HG02885 (cell line): Measurements from ENCODE around the gene MBNL3.
A peak's percentile ranks its signal among the peaks of the same experiment; 100 is the strongest.
"Not testable (repeated sequence)": the region's sequence is repeated elsewhere in the genome, so short reads cannot be mapped to it uniquely, and the experiment has no call there.

Experiments
- ATAC-seq: cut with Tn5 transposase; IDR thresholded peaks from one replicate; pipeline ENCODE4 v1.9.1; 2021; ENCODE audit warnings: mild to moderate bottlenecking; ENCODE audit not compliant: unreplicated experiment, poor library complexity

MBNL3 gene

DNA sequence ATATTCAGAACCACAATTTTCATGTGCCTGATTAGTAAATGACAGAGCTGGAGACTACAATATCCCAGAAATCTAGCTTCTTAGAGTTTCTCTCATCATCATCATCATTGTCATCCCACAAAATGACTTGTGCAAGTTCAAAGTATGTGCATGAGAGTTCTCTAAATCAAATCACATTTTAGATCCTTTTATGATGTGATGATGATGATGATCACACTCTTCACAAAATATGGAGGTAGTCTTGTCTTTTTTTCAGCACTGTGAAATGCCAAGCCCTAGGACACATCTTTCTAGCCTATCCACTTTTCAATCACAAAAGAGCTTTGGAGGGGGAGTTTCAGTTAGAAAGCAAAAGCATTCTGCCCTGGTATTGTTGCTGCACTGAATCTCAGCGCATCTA, 7.4 kb downstream of the MBNL3 start:
- no peak for ATAC-seq

GRCh38 chrX:132480581-132481203, 8.1 kb downstream of the MBNL3 start:
- ATAC-seq: peak; percentile 92

DNA sequence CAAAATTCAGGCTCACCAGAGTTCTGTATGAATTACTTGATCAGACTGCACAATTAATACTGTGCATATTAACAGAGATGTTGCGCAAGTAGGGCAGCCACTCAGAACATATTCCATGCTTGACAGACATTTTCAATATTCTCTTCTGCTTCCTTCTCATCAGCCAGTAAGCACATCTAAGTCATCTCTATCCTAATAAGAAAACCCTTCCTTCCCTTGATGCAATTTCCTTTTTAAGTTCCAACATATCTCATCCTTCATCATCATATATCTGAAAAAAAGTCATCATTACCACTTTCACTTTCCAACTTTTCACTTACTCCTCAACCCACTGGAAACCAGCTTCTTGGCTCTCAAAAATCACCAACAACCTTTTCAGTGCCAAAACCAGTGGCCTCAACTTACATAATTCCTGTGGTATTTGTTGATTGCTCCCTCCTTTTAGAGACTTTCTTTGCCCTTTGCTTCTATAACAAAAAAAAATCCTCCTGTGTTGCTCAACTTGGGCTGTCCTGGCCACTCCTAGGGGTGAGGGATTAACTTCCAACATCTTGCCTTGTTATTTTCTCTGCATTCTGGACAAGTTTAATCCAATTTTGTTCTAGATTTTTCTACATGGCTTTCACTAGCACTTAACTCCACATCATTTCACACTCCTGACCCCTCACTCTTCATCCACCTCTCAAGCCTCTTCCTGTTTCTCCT, 14.1 kb downstream of the MBNL3 start:
- ATAC-seq: no peak

GRCh38 chrX:132472397-132472796, 16.4 kb downstream of the MBNL3 start:
- no peak for ATAC-seq

- no peak for ATAC-seq
Observed at GRCh38 chrX:132470831-132471230, 18.0 kb downstream of the MBNL3 start.

DNA sequence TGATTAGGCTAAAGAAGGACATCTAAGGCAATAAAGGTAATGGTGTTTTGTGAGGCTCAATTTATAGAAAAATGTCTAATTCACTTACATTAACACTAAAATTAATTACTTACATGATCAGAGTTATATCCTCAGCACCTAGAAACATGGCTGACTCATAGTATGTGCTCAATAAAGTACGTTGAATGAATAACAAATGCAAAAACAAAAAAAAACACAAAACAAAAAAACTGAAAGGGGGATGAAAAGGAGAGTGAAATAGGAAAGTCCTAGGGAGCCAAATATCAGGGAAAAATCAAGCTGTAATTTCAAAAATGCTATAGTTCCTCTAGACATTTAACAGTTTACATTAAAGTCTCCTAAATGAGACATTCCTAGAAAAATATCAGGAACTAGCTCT, 18.7 kb downstream of the MBNL3 start:
- ATAC-seq: no peak

- ATAC-seq: no peak
Observed at GRCh38 chrX:132468454-132468853, 20.4 kb downstream of the MBNL3 start.

GRCh38 chrX:132467989-132468388, 20.8 kb downstream of the MBNL3 start:
- no peak for ATAC-seq

DNA sequence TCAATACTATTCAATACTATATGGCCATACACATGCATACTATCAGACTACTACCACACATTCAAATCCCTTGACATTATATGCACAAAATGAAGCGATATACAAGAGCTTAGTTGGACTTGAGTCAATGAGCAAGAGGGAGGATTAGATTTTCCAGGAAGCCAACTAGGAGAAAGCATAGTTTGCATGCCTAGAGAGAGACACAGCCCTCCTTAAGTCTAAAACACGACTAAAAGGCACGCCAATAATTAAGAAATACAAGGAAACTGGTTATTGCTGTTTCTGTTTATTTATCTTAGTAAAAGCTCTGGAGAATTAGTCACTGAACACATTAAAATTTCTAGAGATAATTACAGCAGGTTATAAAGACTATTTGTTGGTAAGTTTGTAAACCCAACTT, 21.8 kb downstream of the MBNL3 start:
- ATAC-seq: no peak

GRCh38 chrX:132463411-132463810, 25.4 kb downstream of the MBNL3 start:
- no peak for ATAC-seq

DNA sequence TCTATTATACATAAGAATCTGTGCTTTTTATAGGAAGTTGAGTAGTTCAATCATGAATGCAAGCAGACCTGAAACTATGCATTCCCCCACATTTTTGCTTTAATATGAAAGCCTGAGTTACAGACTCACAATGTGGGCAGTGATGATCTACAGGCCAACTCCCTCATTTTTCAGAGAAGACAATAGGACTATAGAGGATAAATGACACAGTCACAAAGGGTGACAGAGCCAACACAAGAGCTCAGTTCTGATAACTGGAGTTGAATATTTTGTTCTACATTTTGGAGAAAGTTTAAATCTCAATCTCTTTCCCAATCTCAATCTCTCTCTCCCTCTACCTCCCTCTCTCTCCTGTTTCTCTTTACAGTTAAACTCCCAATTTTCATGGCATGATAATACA, 27.0 kb downstream of the MBNL3 start:
- no peak for ATAC-seq

DNA sequence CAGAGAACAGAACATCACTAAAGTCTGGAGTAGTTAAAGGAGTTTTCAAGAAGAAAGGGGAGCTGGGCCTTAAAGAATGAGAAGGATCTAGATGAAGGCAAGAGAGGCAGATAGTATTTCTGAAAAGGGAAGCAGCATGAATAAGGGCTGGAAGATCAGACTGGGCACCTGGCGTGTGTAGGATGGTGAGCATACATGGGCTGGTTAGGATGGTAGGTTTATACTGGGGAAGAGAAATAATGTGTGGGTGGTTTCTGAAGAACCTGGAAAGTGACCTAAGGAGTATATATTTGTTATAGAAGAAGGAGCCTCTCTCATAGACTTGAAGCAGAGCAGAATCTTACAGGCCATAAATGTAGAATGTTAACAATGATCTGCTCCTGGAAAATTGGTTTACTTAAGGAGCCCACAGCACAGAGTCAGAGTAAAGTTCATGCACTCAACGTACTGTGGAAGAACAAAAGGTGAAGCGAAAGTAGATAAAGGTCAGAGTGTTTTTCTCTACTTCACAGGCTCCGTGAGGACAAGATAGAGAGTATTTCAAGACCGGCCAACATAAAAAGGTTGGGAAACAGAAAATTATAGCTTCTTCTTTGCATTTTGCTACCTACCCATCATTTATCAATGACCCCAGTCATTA, 35.8 kb downstream of the MBNL3 start:
- no peak for ATAC-seq

DNA sequence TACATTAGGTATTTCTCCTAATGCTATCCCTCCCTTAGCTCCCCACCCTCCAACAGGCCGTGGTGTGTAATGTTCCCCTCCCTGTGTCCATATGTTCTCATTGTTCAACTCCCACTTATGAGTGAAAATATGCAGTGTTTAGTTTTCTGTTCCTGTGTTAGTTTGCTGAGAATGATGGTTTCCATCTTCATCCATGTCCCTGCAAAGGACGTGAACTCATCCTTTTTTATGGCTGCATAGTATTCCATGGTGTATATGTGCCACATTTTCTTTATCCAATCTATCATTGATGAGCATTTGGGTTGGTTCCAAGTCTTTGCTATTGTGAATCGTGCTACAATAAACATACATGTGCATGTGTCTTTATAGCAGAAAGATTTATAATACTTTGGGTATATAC, 42.9 kb downstream of the MBNL3 start:
- not testable (repeated sequence) for ATAC-seq

DNA sequence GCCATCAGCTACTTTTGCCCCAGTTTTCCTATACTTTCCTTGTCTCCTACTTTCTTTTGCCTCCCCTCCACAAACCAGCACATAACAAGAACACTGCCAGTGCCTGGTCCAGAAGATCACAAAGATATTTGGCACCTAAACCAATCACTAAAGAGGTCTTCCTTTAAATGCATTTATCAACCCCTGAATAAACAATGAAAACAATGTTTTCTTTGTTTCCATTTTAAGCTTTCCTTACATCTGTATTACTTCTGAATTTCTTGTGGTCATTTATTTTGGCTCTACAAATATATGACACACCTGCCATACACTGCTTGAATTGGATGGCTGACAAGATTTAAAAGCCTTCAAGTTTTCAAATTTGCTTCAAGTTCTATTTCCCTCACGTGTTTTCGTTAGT, 43.9 kb downstream of the MBNL3 start:
- no peak for ATAC-seq

GRCh38 chrX:132443196-132444135, 45.4 kb downstream of the MBNL3 start:
- ATAC-seq: no peak

GRCh38 chrX:132442691-132443090, 46.1 kb downstream of the MBNL3 start:
- no peak for ATAC-seq

DNA sequence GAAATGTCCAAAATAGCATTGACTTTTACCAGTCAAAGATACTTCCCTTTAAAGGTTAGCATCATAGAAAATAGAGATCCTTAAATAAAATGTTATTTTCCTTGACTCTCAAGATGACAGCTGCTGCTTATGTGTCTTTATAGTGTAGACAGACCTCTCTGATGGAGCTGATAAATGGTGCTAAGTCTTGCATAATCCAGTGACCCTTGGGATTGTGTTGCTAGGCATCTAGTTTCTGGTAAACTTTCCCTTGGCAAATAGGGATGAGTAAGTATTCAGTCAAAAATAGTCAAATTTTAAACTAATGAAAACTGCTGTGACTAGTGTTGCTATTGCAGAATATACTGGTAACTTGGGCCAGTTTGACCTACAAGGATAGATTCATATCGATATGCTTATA, 53.6 kb downstream of the MBNL3 start:
- no peak for ATAC-seq

- ATAC-seq: no peak
Observed at GRCh38 chrX:132433551-132433950, 55.3 kb downstream of the MBNL3 start.

- no peak for ATAC-seq
Observed at GRCh38 chrX:132433001-132433400, 55.8 kb downstream of the MBNL3 start.

- no peak for ATAC-seq
Observed at GRCh38 chrX:132428896-132429295, 59.9 kb downstream of the MBNL3 start.
